Stimulated activated memory B cell treated with anti-CD40 and anti-IgM and Interleukin-4, amounts not matched to agents 10 μg/mL and 1 μg/mL and 100 μg/mL, for 72 hours (primary cell): ENCODE data around the gene FHL5.
"Not testable (repeated sequence)": the region's sequence is repeated elsewhere in the genome, so short reads cannot be mapped to it uniquely, and the experiment has no call there.

ENCODE experiments used
- ATAC-seq: fragments of 150-1000 bp; cut with Tn5 transposase; 2 replicates; pipeline ENCODE4 v1.10.0; 2021
- H3K27ac Mint-ChIP-seq: one replicate; pipeline ENCODE4 v1.8.0; 2022; ENCODE audit warnings: mild to moderate bottlenecking, mixed read lengths
- H3K27me3 Mint-ChIP-seq: one replicate; pipeline ENCODE4 v1.8.0; 2022; ENCODE audit warnings: mixed read lengths
- H3K36me3 Mint-ChIP-seq: one replicate; pipeline ENCODE4 v1.8.0; 2022; ENCODE audit warnings: mixed read lengths
- H3K4me1 Mint-ChIP-seq: one replicate; pipeline ENCODE4 v1.8.0; 2022; ENCODE audit warnings: mixed read lengths
- H3K4me3 Mint-ChIP-seq: one replicate; pipeline ENCODE4 v1.8.0; 2022; ENCODE audit warnings: mild to moderate bottlenecking, moderate library complexity, mixed read lengths
- H3K9me3 Mint-ChIP-seq: one replicate; pipeline ENCODE4 v1.8.0; 2022; ENCODE audit warnings: mixed read lengths

Gene FHL5

GRCh38 chr6:96571551-96571950, 8.6 kb downstream of the FHL5 start:
- peaks cover 30% of the 10 kb centered on the region for H3K27me3 Mint-ChIP-seq
- no peak for ATAC-seq
- no peaks in the 10 kb centered on the region for H3K4me1 Mint-ChIP-seq
- peaks cover 13% of the 10 kb centered on the region for H3K36me3 Mint-ChIP-seq
- H3K9me3 Mint-ChIP-seq = peaks cover 19% of the 10 kb centered on the region
- no peak overlapping the region for H3K27ac Mint-ChIP-seq
- no peak overlapping the region for H3K4me3 Mint-ChIP-seq

DNA sequence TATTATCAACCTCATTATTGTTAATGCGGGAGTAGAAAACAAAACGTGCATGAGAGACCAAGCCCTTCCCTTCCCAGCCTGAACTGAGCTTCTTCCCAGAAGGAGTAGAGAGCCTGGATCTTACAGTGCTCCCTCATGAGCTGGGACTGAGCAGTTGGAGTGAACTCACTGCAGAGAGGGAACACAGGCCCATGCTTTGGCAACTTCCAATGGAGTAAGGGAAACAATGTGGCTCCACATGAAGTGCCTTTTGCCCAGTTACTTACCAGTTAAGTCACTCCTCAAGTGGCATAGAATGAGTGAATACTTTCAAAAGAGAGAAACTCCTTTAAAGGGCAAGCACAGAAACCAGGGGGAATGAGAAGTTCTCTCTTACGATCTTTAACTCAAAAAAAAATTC, 12.4 kb downstream of the FHL5 start:
- H3K36me3 Mint-ChIP-seq = peaks cover 5% of the 10 kb centered on the region
- no peaks in the 10 kb centered on the region for H3K4me1 Mint-ChIP-seq
- H3K27ac Mint-ChIP-seq = no peak overlapping the region
- no peak overlapping the region for H3K4me3 Mint-ChIP-seq
- H3K27me3 Mint-ChIP-seq = peaks cover 20% of the 10 kb centered on the region
- H3K9me3 Mint-ChIP-seq = peaks cover 5% of the 10 kb centered on the region
- no peak for ATAC-seq

- Mint-ChIP-seq H3K9me3 (no peaks in the 10 kb centered on the region), H3K36me3 (no peaks in the 10 kb centered on the region), H3K4me1 (no peaks in the 10 kb centered on the region), H3K4me3 (no peak overlapping the region), H3K27ac (no peak overlapping the region), H3K27me3 (peaks cover 18% of the 10 kb centered on the region)
- ATAC-seq = no peak
Observed at GRCh38 chr6:96576221-96576620, 13.3 kb downstream of the FHL5 start.

DNA sequence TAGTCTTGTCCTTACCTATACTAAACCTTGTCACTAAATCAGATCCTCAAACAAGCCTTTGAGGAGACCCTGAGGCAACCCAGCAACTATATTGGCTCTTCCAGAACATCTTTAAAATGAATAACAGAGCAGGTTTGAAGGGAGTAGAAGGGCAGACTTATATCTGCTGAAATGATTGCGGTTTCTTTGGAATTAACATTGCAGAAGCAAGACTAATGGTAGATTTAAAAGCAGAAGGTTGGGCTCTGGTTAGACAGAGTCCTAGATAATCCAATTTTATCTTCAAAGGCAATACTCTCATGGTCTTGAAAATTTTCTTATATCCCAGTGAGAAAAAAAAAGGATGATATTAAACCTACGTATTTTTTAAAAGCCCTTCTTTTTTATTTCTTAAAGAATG, 19.1 kb downstream of the FHL5 start:
- Mint-ChIP-seq H3K36me3 (no peaks in the 10 kb centered on the region), H3K4me1 (no peaks in the 10 kb centered on the region), H3K27ac (no peak overlapping the region), H3K27me3 (peaks cover 21% of the 10 kb centered on the region), H3K4me3 (no peak overlapping the region), H3K9me3 (no peaks in the 10 kb centered on the region)
- ATAC-seq = no peak

- Mint-ChIP-seq H3K9me3 (no peaks in the 10 kb centered on the region), H3K27ac (no peak overlapping the region), H3K4me3 (no peak overlapping the region), H3K27me3 (peaks cover 21% of the 10 kb centered on the region), H3K4me1 (no peaks in the 10 kb centered on the region), H3K36me3 (no peaks in the 10 kb centered on the region)
- ATAC-seq = no peak
Observed at GRCh38 chr6:96582436-96582835, 19.5 kb downstream of the FHL5 start.

DNA sequence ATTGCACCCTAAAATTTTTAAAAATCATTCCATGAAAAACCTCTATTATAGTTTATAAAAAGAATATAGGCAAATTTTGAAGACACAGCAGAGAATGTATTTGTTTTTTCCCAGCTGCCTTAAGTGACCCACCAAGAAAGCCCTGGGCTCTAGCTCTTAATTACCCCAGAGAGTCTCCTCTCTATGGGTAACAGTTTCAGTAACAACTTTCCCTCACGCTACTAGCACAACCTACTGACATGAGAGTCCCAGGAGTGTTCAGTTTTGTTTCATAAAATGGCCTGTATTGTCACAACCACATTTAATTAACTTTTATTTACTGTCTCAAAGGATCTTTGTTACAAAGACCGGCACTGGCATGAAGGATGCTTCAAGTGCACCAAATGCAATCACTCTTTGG, 41.5 kb downstream of the FHL5 start:
- no peaks in the 10 kb centered on the region for H3K36me3 Mint-ChIP-seq
- no peak overlapping the region for H3K4me3 Mint-ChIP-seq
- no peaks in the 10 kb centered on the region for H3K27me3 Mint-ChIP-seq
- H3K9me3 Mint-ChIP-seq = no peaks in the 10 kb centered on the region
- H3K27ac Mint-ChIP-seq = no peak overlapping the region
- peaks cover under 1% of the 10 kb centered on the region for H3K4me1 Mint-ChIP-seq
- ATAC-seq = no peak

- H3K4me1 Mint-ChIP-seq = peaks cover 29% of the 10 kb centered on the region
Observed at GRCh38 chr6:96608074-96608473, 45.1 kb downstream of the FHL5 start.

DNA sequence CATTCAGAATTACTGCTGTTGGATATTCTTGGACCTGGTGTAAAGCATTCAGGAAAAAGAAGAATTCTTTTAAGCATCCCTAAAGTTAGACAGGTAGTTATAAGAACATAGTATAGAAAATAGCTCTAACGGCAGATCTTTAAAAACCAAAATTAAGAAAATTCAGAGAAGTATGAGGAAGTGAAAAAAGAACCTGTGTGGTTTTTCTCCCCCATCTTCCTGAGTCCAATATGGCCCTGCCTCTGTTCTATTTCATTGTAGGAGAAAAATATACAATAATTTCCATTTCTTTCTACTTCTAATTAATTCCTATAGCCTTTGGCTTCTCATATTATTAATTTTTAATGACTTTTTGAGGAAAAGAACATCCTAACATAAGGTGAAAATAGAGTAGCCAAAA, 47.1 kb downstream of the FHL5 start:
- peak; percentile 51 for ATAC-seq

More at GRCh38 chr6:96608074-96608473, 45.1 kb downstream of the FHL5 start:
- Mint-ChIP-seq H3K36me3 (no peaks in the 10 kb centered on the region), H3K27ac (no peak overlapping the region), H3K9me3 (no peaks in the 10 kb centered on the region), H3K4me3 (no peak overlapping the region), H3K27me3 (no peaks in the 10 kb centered on the region)
- ATAC-seq = no peak

DNA sequence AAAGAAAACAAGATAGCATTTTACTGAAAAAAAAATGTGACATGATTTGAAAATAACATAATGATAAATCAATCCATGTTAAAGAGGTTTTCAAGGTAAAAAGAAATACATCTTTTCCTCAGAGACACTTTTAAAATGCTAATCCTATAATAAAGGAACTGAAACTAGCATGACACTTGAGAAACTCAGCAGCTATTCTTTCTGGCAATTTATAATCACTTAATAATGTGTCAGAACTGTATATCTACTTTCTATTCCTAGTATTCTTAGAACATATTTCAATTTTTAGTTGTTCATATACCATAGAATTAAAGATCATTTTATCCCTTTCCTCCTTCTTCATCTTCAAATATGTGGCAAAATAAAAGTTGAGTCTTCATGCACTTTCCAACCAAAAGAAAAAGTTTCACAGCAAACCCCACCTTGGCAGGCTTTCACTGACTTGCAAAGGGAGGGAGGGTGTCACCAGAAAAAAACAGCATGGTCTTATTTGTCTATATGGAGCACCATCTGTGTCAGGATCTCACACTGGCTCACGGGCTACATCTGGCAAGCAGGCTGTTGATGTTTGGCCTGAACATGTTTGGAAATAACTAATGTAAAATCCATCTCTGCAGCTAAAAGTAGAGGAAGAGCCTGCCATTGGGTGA, 48.5 kb downstream of the FHL5 start:
- peak; percentile 68 for ATAC-seq
- H3K36me3 Mint-ChIP-seq = no peaks in the 10 kb centered on the region
- H3K27ac Mint-ChIP-seq = peak overlapping the region; percentile 22
- no peaks in the 10 kb centered on the region for H3K27me3 Mint-ChIP-seq
- H3K4me1 Mint-ChIP-seq = peaks cover 29% of the 10 kb centered on the region
- no peak overlapping the region for H3K4me3 Mint-ChIP-seq
- H3K9me3 Mint-ChIP-seq = no peaks in the 10 kb centered on the region

More for the DNA sequence above, 47.1 kb downstream of the FHL5 start:
- H3K4me3 Mint-ChIP-seq = no peak overlapping the region
- H3K27me3 Mint-ChIP-seq = no peaks in the 10 kb centered on the region
- H3K36me3 Mint-ChIP-seq = no peaks in the 10 kb centered on the region
- no peak overlapping the region for H3K27ac Mint-ChIP-seq
- H3K4me1 Mint-ChIP-seq = peaks cover 29% of the 10 kb centered on the region
- no peaks in the 10 kb centered on the region for H3K9me3 Mint-ChIP-seq

DNA sequence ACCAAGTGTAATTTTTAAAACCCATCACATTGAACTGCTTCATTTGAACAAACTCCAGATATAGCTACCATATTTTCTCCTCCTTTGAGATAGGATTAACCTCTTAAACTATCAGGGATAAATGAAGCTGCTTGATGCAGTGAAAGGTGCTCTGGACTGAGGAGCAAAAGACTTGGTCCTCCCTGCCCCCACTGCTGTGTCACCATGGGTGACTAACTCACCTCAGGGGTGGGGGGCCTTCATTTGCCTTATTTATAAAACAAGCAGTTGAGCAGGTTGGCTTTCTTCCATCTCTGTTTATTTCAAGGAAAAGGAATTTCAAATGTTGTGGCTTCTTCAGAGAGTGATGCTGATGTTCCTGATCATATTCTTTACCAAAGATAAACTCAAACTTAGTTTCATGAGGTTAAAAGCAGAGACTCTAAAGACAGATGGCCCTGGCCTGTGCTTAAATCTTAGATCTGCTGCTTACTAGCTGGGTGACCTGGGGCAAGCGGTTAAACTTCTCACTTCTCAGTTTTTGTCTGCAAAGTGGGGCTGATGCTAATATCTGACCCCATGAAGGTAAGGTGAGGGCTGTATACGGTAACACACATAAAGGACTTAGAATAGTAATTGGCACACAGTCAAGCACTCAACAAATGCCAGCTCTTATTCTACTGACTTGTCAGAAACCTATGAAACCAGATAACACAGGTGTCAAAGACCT, 50.5 kb downstream of the FHL5 start:
- H3K9me3 Mint-ChIP-seq = no peaks in the 10 kb centered on the region
- no peak for ATAC-seq
- H3K4me1 Mint-ChIP-seq = peaks cover 29% of the 10 kb centered on the region
- no peaks in the 10 kb centered on the region for H3K36me3 Mint-ChIP-seq
- peaks cover 5% of the 10 kb centered on the region for H3K27me3 Mint-ChIP-seq
- H3K27ac Mint-ChIP-seq = no peak overlapping the region
- no peak overlapping the region for H3K4me3 Mint-ChIP-seq

GRCh38 chr6:96620851-96621250, 57.9 kb downstream of the FHL5 start:
- Mint-ChIP-seq H3K4me1 (peaks cover 14% of the 10 kb centered on the region), H3K36me3 (no peaks in the 10 kb centered on the region), H3K9me3 (no peaks in the 10 kb centered on the region), H3K4me3 (no peak overlapping the region), H3K27me3 (peaks cover 17% of the 10 kb centered on the region), H3K27ac (no peak overlapping the region)
- ATAC-seq = no peak

- Mint-ChIP-seq H3K36me3 (no peaks in the 10 kb centered on the region), H3K4me3 (no peak overlapping the region), H3K9me3 (no peaks in the 10 kb centered on the region), H3K27ac (no peak overlapping the region), H3K27me3 (peaks cover 17% of the 10 kb centered on the region), H3K4me1 (peaks cover 14% of the 10 kb centered on the region)
- ATAC-seq = no peak
Observed at GRCh38 chr6:96621983-96622382, 59.1 kb downstream of the FHL5 start.

GRCh38 chr6:96624957-96625356, 62.0 kb downstream of the FHL5 start:
- H3K36me3 Mint-ChIP-seq = no peaks in the 10 kb centered on the region
- H3K27ac Mint-ChIP-seq = no peak overlapping the region
- H3K27me3 Mint-ChIP-seq = peaks cover 11% of the 10 kb centered on the region
- peaks cover 14% of the 10 kb centered on the region for H3K4me1 Mint-ChIP-seq
- no peaks in the 10 kb centered on the region for H3K9me3 Mint-ChIP-seq
- peak; percentile 67 for ATAC-seq
- H3K4me3 Mint-ChIP-seq = no peak overlapping the region

DNA sequence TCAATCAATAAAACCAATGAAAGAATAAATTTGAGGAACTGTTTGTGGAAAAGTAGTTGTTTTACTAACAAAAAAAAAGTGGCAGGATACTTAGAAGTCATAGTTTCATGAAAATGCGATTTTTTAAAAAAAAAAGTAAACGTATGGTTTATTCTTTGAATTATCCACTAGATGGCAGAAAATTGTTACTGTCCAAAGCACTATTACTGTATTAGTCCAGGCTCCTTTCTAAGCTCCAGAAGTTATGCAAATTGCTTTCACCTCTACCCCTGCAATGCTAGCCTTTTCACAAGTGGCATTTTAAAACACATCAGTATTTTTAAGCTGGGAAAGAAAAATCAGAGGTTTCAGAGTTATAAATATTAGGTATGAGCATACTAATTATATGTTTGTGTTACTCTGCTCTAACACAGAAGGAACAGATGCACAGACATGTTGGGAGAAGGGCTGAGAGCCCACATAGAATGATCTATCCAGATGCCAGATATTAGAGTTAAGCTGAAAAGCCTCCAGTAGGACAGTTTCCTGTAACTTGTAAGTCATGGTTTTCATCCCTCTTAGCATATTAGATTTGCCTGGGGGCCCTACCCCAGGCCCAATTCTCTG, 63.9 kb downstream of the FHL5 start:
- Mint-ChIP-seq H3K9me3 (no peaks in the 10 kb centered on the region), H3K36me3 (no peaks in the 10 kb centered on the region), H3K4me3 (no peak overlapping the region), H3K27me3 (peaks cover 3% of the 10 kb centered on the region), H3K27ac (no peak overlapping the region), H3K4me1 (peaks cover 11% of the 10 kb centered on the region)
- ATAC-seq = peak; percentile 71

DNA sequence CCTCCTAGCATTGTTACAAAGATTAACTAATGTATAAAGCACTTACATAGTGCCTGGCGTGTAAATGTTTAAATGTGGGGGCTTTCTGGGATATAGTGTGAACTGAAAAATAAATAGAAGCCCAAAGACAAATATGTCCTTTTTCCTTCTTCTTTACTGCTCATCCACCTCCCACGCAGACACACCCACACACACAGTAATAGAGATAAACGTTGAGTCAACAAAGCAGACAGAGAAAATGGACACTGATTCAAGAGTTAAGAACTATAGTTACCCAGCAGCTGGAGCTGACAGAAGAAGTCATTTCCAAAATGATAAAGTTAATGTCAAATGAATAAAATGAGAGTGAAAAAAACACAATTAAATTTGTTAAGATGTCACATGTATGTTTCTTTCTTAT, 68.3 kb downstream of the FHL5 start:
- H3K4me3 Mint-ChIP-seq = no peak overlapping the region

DNA sequence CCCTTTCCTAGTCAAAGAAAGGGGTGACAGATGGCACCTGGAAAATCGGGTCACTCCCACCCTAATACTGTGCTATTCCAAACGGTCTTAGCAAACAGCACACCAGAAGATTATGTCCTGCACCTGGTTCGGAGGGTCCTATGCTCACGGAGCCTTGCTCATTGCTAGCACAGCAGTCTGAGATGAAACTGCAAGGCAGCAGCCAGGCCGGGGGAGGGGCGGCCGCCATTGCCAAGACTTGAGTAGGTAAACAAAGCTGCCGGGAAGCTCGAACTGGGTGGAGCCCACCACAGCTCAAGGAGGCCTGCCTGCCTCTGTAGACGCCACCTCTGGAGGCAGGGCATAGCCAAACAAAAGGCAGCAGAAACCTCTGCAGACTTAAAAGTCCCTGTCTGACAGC, 75.1 kb downstream of the FHL5 start:
- H3K36me3 Mint-ChIP-seq, H3K27ac Mint-ChIP-seq, H3K4me3 Mint-ChIP-seq, H3K9me3 Mint-ChIP-seq, H3K4me1 Mint-ChIP-seq, ATAC-seq: not testable (repeated sequence)
- peaks cover 42% of the 10 kb centered on the region for H3K27me3 Mint-ChIP-seq

More for the DNA sequence above, 68.3 kb downstream of the FHL5 start:
- no peaks in the 10 kb centered on the region for H3K9me3 Mint-ChIP-seq
- no peaks in the 10 kb centered on the region for H3K4me1 Mint-ChIP-seq
- H3K36me3 Mint-ChIP-seq = no peaks in the 10 kb centered on the region
- no peak for ATAC-seq
- peaks cover 10% of the 10 kb centered on the region for H3K27me3 Mint-ChIP-seq
- no peak overlapping the region for H3K27ac Mint-ChIP-seq
